GM23338 (cell line): ENCODE measurements around the gene GALNT3. TPM values are rescaled to one million over a fixed set of nuclear protein-coding genes. Genes with fewer than 3 reads are reported as not detected.

Experiments used
- ATAC-seq: fragments of 200-7000 bp; cut with Tn5 transposase; 3 replicates; pipeline ENCODE4 v1.9.1; 2020
- DNase-seq: peaks from one replicate; pipeline ENCODE4 v3.0.0-alpha.2; 2015; ENCODE audit warnings: low spot score
- H2AFZ ChIP-seq: fragments of 200-600 bp; sonication (generic); 2 replicates; pipeline ENCODE4 v1.8.0; 2016; ENCODE audit warnings: antibody characterized with exemption, mild to moderate bottlenecking, moderate library complexity
- H3F3A ChIP-seq: fragments of 200-600 bp; sonication (generic); replicated peaks from 2 replicates; pipeline ENCODE4 v1.8.0; 2017; ENCODE audit warnings: antibody characterized with exemption, mixed run types, low read depth
- H3K27ac ChIP-seq: fragments of 200-600 bp; sonication (generic); 2 replicates; pipeline ENCODE4 v1.6.1; 2016; ENCODE audit warnings: low read depth
- H3K27me3 ChIP-seq: fragments of 200-600 bp; sonication (generic); 2 replicates; pipeline ENCODE4 v1.8.0; 2016; ENCODE audit warnings: mild to moderate bottlenecking, mixed run types, moderate library complexity; ENCODE audit not compliant: insufficient read depth
- H3K36me3 ChIP-seq: fragments of 200-600 bp; sonication (generic); 2 replicates; pipeline ENCODE4 v1.8.0; 2016; ENCODE audit warnings: mild to moderate bottlenecking; ENCODE audit not compliant: insufficient read depth
- H3K4me1 ChIP-seq: fragments of 200-600 bp; sonication (generic); 2 replicates; pipeline ENCODE4 v1.8.0; 2016; ENCODE audit warnings: mild to moderate bottlenecking, moderate library complexity; ENCODE audit not compliant: insufficient read depth
- H3K4me2 ChIP-seq: fragments of 200-600 bp; sonication (generic); 2 replicates; pipeline ENCODE4 v1.7.1; 2017; ENCODE audit warnings: mixed run types
- H3K4me3 ChIP-seq: fragments of 200-600 bp; sonication (generic); 2 replicates; pipeline ENCODE4 v1.6.1; 2016; ENCODE audit warnings: mixed run types
- H3K79me2 ChIP-seq: fragments of 200-600 bp; sonication (generic); replicated peaks from 2 replicates; pipeline ENCODE4 v1.8.0; 2017; ENCODE audit warnings: mild to moderate bottlenecking; ENCODE audit not compliant: insufficient read depth
- H3K9me2 ChIP-seq: fragments of 200-600 bp; sonication (generic); 2 replicates; pipeline ENCODE4 v1.8.0; 2017; ENCODE audit not compliant: insufficient read depth
- H4K20me1 ChIP-seq: fragments of 200-600 bp; sonication (generic); replicated peaks from 2 replicates; pipeline ENCODE4 v1.8.0; 2017; ENCODE audit warnings: mild to moderate bottlenecking; ENCODE audit not compliant: insufficient read depth
- H3K27ac Mint-ChIP-seq: 2 replicates; pipeline ENCODE4 v1.8.0; 2020; ENCODE audit warnings: inconsistent platforms, mild to moderate bottlenecking, moderate library complexity, mixed read lengths
- H3K27me3 Mint-ChIP-seq: 3 replicates; pipeline ENCODE4 v1.8.0; 2022; ENCODE audit warnings: low read depth, mild to moderate bottlenecking, moderate library complexity, mixed read lengths, inconsistent platforms; ENCODE audit not compliant: insufficient read depth, poor library complexity
- H3K36me3 Mint-ChIP-seq: 3 replicates; pipeline ENCODE4 v1.8.0; 2021; ENCODE audit warnings: low read depth, mild to moderate bottlenecking, inconsistent platforms, moderate library complexity, mixed read lengths
- H3K4me1 Mint-ChIP-seq: 3 replicates; pipeline ENCODE4 v1.8.0; 2020; ENCODE audit warnings: mild to moderate bottlenecking, inconsistent platforms, mixed read lengths
- H3K4me3 Mint-ChIP-seq: 3 replicates; pipeline ENCODE4 v1.8.0; 2021; ENCODE audit warnings: moderate library complexity, mild to moderate bottlenecking, inconsistent platforms, mixed read lengths
- H3K9me3 Mint-ChIP-seq: 3 replicates; pipeline ENCODE4 v1.8.0; 2020; ENCODE audit warnings: moderate library complexity, mild to moderate bottlenecking, inconsistent platforms, mixed read lengths
- CREB1 ChIP-seq: fragments of 250-450 bp; sonication (Bioruptor Pico); IDR thresholded peaks from 2 replicates; pipeline ENCODE4 v1.5.0; 2020; ENCODE audit warnings: low read depth, mild to moderate bottlenecking, moderate library complexity
- EZH2 ChIP-seq: fragments of 200-600 bp; sonication (generic); IDR thresholded peaks from one replicate; pipeline ENCODE4 v1.8.0; 2017; ENCODE audit warnings: antibody characterized with exemption, mild to moderate bottlenecking, low read depth; ENCODE audit not compliant: unreplicated experiment
- EZH2phosphoT487 ChIP-seq: fragments of 200-600 bp; sonication (generic); IDR thresholded peaks from one replicate; pipeline ENCODE4 v1.8.1; 2018; ENCODE audit warnings: antibody characterized with exemption; ENCODE audit not compliant: unreplicated experiment
- JUNB ChIP-seq: IDR thresholded peaks from one replicate; pipeline ENCODE4 v1.6.1; 2016; ENCODE audit warnings: antibody characterized with exemption; ENCODE audit not compliant: unreplicated experiment
- NANOG ChIP-seq: IDR thresholded peaks from 2 replicates; pipeline ENCODE4 v1.6.1; 2016; ENCODE audit warnings: antibody characterized with exemption, borderline replicate concordance
- POLR2AphosphoS5 ChIP-seq: IDR thresholded peaks from 2 replicates; pipeline ENCODE4 v1.6.1; 2016; ENCODE audit warnings: antibody characterized with exemption, low read depth
- STAT1 ChIP-seq: IDR thresholded peaks from one replicate; pipeline ENCODE4 v1.6.1; 2016; ENCODE audit warnings: antibody characterized with exemption; ENCODE audit not compliant: unreplicated experiment
- ZNF114 ChIP-seq: fragments of 250-450 bp; sonication (Bioruptor Pico); IDR thresholded peaks from 2 replicates; pipeline ENCODE4 v1.5.0; 2020; ENCODE audit warnings: mild to moderate bottlenecking, moderate library complexity
- ZNF331 ChIP-seq: fragments of 250-450 bp; sonication (Bioruptor Pico); IDR thresholded peaks from 2 replicates; pipeline ENCODE4 v1.5.0; 2020; ENCODE audit warnings: low read depth, mild to moderate bottlenecking, moderate library complexity
- polyA plus RNA-seq: library from polyadenylated mRNA; unstranded; fragments of >200 nt; fragmentation: Nextera tagmentation; extraction: Ambion mirVana; gene quantifications from 2 replicates; pipeline ENCODE4 v1.2.1, GENCODE V29; 2016
- total RNA-seq: library from RNA; depleted of rRNA; stranded (reverse); fragments of >200 nt; shearing (Covaris generic); gene quantifications from 2 replicates; pipeline ENCODE4 v1.2.3, GENCODE V29; 2014
- TF ChIP-seq, protein P1 (sequence below): fragments of 250-450 bp; sonication (Bioruptor Pico); IDR thresholded peaks from 2 replicates; pipeline ENCODE4 v1.5.0; 2020; ENCODE audit warnings: mild to moderate bottlenecking, moderate library complexity
- TF ChIP-seq, protein P2 (sequence below): IDR thresholded peaks from 2 replicates; pipeline ENCODE4 v1.6.1; 2016; ENCODE audit warnings: antibody characterized with exemption
- TF ChIP-seq, protein P3 (sequence below), 2 experiments: fragments of 200-600 bp in 1 of 2; sonication (generic) in 1 of 2; conservative IDR thresholded peaks; 2 replicates each; pipeline versions ENCODE4 v1.5.1 to v1.6.1; 2016 to 2017; ENCODE audit warnings: antibody characterized with exemption in 2 of 2, low read depth in 2 of 2, mild to moderate bottlenecking in 2 of 2, moderate library complexity in 1 of 2

The GALNT3 gene
- total and polyA plus RNA-seq, 2 experiments from 2014 or later, result 16.8 to 17.1 TPM

DNA sequence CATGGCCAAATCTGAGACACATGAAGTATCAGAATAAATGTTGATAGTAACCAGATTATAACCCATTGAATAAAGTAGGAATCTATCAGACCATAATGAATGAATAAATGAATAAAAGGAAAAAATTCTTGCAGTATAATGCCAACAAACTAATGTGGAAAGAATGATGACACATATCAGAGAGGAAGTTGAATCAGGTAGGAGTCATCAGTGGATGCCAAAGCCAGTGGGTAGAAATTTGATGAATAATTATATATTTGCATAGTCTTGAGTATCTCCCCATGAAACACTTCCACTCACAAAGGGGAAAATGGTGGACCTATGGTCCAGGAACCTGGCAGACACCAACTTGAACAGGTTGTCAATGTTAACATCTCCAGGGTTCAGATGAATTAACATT lies 68.6 kb downstream of the GALNT3 start (continued):
- TF ChIP-seq, protein P1, sequence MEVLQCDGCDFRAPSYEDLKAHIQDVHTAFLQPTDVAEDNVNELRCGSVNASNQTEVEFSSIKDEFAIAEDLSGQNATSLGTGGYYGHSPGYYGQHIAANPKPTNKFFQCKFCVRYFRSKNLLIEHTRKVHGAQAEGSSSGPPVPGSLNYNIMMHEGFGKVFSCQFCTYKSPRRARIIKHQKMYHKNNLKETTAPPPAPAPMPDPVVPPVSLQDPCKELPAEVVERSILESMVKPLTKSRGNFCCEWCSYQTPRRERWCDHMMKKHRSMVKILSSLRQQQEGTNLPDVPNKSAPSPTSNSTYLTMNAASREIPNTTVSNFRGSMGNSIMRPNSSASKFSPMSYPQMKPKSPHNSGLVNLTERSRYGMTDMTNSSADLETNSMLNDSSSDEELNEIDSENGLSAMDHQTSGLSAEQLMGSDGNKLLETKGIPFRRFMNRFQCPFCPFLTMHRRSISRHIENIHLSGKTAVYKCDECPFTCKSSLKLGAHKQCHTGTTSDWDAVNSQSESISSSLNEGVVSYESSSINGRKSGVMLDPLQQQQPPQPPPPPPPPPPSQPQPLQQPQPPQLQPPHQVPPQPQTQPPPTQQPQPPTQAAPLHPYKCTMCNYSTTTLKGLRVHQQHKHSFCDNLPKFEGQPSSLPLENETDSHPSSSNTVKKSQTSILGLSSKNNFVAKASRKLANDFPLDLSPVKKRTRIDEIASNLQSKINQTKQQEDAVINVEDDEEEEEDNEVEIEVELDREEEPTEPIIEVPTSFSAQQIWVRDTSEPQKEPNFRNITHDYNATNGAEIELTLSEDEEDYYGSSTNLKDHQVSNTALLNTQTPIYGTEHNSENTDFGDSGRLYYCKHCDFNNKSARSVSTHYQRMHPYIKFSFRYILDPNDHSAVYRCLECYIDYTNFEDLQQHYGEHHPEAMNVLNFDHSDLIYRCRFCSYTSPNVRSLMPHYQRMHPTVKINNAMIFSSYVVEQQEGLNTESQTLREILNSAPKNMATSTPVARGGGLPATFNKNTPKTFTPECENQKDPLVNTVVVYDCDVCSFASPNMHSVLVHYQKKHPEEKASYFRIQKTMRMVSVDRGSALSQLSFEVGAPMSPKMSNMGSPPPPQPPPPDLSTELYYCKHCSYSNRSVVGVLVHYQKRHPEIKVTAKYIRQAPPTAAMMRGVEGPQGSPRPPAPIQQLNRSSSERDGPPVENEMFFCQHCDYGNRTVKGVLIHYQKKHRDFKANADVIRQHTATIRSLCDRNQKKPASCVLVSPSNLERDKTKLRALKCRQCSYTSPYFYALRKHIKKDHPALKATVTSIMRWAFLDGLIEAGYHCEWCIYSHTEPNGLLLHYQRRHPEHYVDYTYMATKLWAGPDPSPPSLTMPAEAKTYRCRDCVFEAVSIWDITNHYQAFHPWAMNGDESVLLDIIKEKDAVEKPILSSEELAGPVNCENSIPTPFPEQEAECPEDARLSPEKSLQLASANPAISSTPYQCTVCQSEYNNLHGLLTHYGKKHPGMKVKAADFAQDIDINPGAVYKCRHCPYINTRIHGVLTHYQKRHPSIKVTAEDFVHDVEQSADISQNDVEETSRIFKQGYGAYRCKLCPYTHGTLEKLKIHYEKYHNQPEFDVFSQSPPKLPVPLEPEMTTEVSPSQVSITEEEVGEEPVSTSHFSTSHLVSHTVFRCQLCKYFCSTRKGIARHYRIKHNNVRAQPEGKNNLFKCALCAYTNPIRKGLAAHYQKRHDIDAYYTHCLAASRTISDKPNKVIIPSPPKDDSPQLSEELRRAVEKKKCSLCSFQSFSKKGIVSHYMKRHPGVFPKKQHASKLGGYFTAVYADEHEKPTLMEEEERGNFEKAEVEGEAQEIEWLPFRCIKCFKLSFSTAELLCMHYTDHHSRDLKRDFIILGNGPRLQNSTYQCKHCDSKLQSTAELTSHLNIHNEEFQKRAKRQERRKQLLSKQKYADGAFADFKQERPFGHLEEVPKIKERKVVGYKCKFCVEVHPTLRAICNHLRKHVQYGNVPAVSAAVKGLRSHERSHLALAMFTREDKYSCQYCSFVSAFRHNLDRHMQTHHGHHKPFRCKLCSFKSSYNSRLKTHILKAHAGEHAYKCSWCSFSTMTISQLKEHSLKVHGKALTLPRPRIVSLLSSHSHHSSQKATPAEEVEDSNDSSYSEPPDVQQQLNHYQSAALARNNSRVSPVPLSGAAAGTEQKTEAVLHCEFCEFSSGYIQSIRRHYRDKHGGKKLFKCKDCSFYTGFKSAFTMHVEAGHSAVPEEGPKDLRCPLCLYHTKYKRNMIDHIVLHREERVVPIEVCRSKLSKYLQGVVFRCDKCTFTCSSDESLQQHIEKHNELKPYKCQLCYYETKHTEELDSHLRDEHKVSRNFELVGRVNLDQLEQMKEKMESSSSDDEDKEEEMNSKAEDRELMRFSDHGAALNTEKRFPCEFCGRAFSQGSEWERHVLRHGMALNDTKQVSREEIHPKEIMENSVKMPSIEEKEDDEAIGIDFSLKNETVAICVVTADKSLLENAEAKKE (CRISPR knock-in tag), result no peak
- no peak for TF ChIP-seq STAT1
- TF ChIP-seq, protein P2, sequence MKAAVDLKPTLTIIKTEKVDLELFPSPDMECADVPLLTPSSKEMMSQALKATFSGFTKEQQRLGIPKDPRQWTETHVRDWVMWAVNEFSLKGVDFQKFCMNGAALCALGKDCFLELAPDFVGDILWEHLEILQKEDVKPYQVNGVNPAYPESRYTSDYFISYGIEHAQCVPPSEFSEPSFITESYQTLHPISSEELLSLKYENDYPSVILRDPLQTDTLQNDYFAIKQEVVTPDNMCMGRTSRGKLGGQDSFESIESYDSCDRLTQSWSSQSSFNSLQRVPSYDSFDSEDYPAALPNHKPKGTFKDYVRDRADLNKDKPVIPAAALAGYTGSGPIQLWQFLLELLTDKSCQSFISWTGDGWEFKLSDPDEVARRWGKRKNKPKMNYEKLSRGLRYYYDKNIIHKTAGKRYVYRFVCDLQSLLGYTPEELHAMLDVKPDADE, result no peak
- TF ChIP-seq, protein P3, sequence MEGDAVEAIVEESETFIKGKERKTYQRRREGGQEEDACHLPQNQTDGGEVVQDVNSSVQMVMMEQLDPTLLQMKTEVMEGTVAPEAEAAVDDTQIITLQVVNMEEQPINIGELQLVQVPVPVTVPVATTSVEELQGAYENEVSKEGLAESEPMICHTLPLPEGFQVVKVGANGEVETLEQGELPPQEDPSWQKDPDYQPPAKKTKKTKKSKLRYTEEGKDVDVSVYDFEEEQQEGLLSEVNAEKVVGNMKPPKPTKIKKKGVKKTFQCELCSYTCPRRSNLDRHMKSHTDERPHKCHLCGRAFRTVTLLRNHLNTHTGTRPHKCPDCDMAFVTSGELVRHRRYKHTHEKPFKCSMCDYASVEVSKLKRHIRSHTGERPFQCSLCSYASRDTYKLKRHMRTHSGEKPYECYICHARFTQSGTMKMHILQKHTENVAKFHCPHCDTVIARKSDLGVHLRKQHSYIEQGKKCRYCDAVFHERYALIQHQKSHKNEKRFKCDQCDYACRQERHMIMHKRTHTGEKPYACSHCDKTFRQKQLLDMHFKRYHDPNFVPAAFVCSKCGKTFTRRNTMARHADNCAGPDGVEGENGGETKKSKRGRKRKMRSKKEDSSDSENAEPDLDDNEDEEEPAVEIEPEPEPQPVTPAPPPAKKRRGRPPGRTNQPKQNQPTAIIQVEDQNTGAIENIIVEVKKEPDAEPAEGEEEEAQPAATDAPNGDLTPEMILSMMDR (conservative IDR thresholded peaks at IDR 0.05; ENCODE audit: low read depth in 2 of 2), result no peak
- no peak for TF ChIP-seq ZNF331 (CRISPR knock-in tag)
- no peak for TF ChIP-seq ZNF114 (CRISPR knock-in tag)

DNA sequence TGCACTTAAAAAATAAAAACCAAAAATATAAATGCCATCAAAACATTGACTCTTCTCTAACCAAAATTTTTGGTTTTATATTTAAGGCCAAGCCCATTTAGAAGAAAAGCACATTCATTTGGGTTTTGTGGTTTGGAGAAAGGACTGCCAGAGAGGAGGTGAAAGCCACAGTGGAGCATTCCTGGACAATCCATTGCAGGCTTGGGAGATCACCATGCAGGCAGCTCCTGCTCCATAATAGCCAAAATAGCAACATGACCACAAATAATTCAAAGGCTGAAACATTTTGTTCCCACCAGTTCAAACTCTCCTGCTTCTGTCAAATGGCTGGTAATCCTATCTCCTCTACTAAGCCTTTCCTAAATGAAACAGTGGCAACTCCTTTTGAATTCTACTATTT lies 73.5 kb downstream of the GALNT3 start:
- Histone ChIP-seq H3K4me2 (no peak overlapping the region), H3K27me3 (no peaks in the 10 kb centered on the region), H3K4me3 (no peak overlapping the region), H3F3A (no peaks in the 10 kb centered on the region), H3K36me3 (no peaks in the 10 kb centered on the region), H2AFZ (no peak overlapping the region), H3K27ac (no peak overlapping the region), H4K20me1 (no peaks in the 10 kb centered on the region), H3K79me2 (no peaks in the 10 kb centered on the region), H3K9me2 (no peaks in the 10 kb centered on the region), H3K4me1 (no peaks in the 10 kb centered on the region)
- no peak for DNase-seq
- no peaks in the 10 kb centered on the region for H3K9me3 Mint-ChIP-seq
- no peaks in the 10 kb centered on the region for H3K36me3 Mint-ChIP-seq
- no peak overlapping the region for H3K4me3 Mint-ChIP-seq
- H3K27me3 Mint-ChIP-seq, result peaks cover 1% of the 10 kb centered on the region
- H3K27ac Mint-ChIP-seq, result no peak overlapping the region
- peaks cover 4% of the 10 kb centered on the region for H3K4me1 Mint-ChIP-seq
- ATAC-seq, result no peak
- TF ChIP-seq JUNB (no peak), ZNF331 (CRISPR knock-in tag) (no peak), NANOG (no peak), ZNF114 (CRISPR knock-in tag) (no peak), EZH2phosphoT487 (no peak), CREB1 (CRISPR knock-in tag) (no peak), POLR2AphosphoS5 (no peak), STAT1 (no peak), EZH2 (no peak)
- TF ChIP-seq, protein P2, result no peak
